ENCODE measurements around the gene ITPK1. TPM values are rescaled to one million over a fixed set of nuclear protein-coding genes. Genes with fewer than 3 reads are reported as not detected.

Gene ITPK1
- total RNA-seq, 1 donor from 2014 or later, result 43.0 TPM

- Mint-ChIP-seq H3K4me1 (peaks cover 47% of the 10 kb centered on the region), H3K36me3 (ENCODE audit: low read depth) (peaks cover 2% of the 10 kb centered on the region), H3K27ac (peak overlapping the region; percentile 7), H3K9me3 (no peaks in the 10 kb centered on the region), H3K27me3 (no peaks in the 10 kb centered on the region), H3K4me3 (no peak overlapping the region)
- intact Hi-C loops (cut with micrococcal nuclease), result no loop called here
- ChIA-PET POLR2A (interaction anchor here (1.1 kb wide), 1 partner anchor 28 kb away, joined by 3 read pairs; no protein-coding TSS in a partner anchor), CTCF (interaction anchor here (1.0 kb wide), 1 partner anchor 26 kb away, joined by 3 read pairs; no protein-coding TSS in a partner anchor)
- no peak for ATAC-seq (ENCODE audit: low read depth)
- no peak for TF ChIP-seq CTCF (IDR thresholded peaks at IDR 0.05)
- no peak for DNase-seq
These were observed 54.9 kb downstream of the ITPK1 start for GRCh38 chr14:93060841-93061240.

DNA sequence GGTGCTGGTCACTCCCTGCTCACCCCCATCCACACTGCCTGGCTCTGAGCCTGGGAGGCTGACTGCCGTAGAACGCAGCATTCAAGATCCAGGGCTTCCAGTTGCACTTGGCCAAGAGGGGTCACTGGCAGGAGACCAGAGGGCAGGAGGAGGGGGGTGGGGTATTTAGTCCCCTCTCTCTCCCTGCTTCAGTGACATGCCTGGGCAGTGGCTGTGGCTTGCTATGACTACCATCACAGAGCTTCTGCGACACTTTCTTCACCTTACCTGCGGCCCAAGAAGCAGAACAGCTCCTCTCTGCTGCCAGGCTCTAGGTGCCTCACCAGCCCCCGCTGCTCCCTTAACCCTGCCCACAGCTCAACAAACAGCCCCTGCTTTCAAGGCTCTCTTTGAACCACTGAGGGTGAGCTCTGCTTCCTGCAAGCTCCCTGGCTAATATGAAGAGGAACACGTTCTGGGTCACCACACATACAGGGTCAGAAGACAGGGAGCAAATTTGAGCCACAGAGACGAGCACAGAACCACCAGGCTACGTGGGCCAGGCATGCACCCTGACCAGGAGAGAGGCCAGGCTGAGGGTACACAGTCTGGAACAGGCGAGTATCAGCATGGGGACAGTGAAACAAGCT is 55.7 kb downstream of the ITPK1 start:
- peaks cover 5% of the 10 kb centered on the region for H3K36me3 Mint-ChIP-seq (ENCODE audit: low read depth)
- H3K27ac Mint-ChIP-seq, result peak overlapping the region; percentile 65
- ChIA-PET POLR2A (interaction anchor here (0.9 to 1.1 kb wide), 2 partner anchors 16 to 27 kb away, joined by 3 read pairs; no protein-coding TSS in a partner anchor), CTCF (interaction anchor here (1.0 kb wide), 1 partner anchor 25 kb away, joined by 3 read pairs; no protein-coding TSS in a partner anchor)
- no peak overlapping the region for H3K4me3 Mint-ChIP-seq
- H3K4me1 Mint-ChIP-seq, result peaks cover 38% of the 10 kb centered on the region
- no peaks in the 10 kb centered on the region for H3K27me3 Mint-ChIP-seq
- H3K9me3 Mint-ChIP-seq, result no peaks in the 10 kb centered on the region
- no peak for DNase-seq
- ATAC-seq (ENCODE audit: low read depth), result peak; percentile 37
- intact Hi-C loops (cut with micrococcal nuclease), result no loop called here
- no peak for TF ChIP-seq CTCF (IDR thresholded peaks at IDR 0.05)

GRCh38 chr14:93059260-93059659 is 56.5 kb downstream of the ITPK1 start:
- Mint-ChIP-seq H3K4me1 (peaks cover 32% of the 10 kb centered on the region), H3K9me3 (no peaks in the 10 kb centered on the region), H3K27ac (no peak overlapping the region), H3K36me3 (ENCODE audit: low read depth) (peaks cover 5% of the 10 kb centered on the region), H3K4me3 (no peak overlapping the region), H3K27me3 (no peaks in the 10 kb centered on the region)
- intact Hi-C loops (cut with micrococcal nuclease), result no loop called here
- ChIA-PET POLR2A (no interaction called here), CTCF (no interaction called here)
- DNase-seq (no peak), ATAC-seq (ENCODE audit: low read depth) (no peak)
- TF ChIP-seq CTCF (IDR thresholded peaks at IDR 0.05), result no peak

DNA sequence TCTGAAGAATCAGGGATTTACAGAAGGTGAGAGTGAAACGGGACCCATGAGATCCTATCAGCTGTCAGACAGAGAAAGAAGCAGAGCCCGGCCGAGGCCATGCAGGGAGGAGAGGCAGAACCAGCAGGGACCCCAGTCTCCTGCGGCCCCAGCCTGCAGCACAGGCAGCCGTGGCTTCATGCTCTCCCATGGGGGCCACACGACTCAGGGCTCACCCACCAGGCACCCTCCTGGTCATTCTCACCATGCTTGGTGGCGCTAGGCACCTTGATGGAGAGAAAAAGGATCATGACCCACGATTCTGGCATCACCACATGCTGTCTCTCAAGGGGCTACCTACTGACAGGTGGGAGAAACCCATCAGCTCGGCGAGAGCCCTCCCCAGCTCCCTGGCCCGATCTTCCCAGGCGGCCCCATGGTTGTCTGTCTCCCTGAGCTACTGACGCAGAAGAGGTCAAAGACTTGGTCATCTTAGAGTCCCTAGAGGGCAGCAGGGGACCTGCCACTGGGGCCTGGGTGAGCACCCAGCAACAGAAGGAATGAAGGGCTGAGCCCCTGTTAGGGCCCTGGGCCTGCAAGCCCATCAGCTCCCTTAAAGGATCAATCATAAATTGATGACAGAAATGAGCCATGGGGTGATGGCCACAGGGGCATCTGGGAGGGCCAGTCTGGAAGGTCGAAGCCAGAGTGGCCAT is 58.0 kb downstream of the ITPK1 start:
- no peak overlapping the region for H3K4me3 Mint-ChIP-seq
- peaks cover 41% of the 10 kb centered on the region for H3K4me1 Mint-ChIP-seq
- POLR2A ChIA-PET, result no interaction called here
- no peaks in the 10 kb centered on the region for H3K27me3 Mint-ChIP-seq
- CTCF ChIA-PET, result no interaction called here
- intact Hi-C loops (cut with micrococcal nuclease), result no loop called here
- TF ChIP-seq CTCF (IDR thresholded peaks at IDR 0.05), result no peak
- ATAC-seq (ENCODE audit: low read depth) (no peak), DNase-seq (no peak)
- peaks cover 7% of the 10 kb centered on the region for H3K36me3 Mint-ChIP-seq (ENCODE audit: low read depth)
- H3K9me3 Mint-ChIP-seq, result no peaks in the 10 kb centered on the region
- no peak overlapping the region for H3K27ac Mint-ChIP-seq

DNA sequence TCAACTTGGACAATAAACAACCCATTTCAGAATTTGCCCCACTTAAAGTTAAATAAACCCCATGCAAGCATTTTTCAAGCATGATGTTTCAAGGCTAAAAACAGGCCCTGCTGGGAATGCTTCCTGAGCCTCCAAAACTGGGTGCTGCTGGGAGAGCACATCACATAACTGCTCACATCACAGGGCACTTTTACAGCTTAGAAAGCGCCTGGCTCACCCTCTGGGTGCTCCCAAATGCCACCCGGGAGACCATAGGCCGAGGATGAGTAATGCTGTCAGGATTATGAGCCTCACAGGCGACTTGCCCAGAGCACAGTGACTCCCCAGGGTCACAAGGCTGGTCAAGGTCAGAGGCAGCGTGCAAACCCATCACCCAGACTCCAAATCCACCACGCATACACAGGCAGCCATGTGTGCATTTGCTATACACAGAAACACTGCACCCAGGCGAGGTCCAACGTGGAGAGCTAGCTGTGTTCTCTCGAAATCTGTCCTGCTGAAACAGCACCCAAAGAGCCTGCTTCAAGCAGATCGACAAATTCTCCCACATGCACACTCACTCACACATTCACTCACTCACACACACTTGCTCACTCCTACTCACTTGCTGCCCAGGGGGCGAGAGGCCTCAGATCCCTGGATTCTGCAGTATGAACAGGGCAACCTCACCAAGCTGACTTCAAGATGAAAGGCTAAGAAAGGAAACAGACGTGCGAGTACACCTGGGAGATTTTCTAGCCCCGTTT is 58.7 kb downstream of the ITPK1 start:
- CTCF ChIA-PET, result no interaction called here

More for the DNA sequence above, 58.7 kb downstream of the ITPK1 start:
- Mint-ChIP-seq H3K27ac (no peak overlapping the region), H3K27me3 (no peaks in the 10 kb centered on the region), H3K9me3 (no peaks in the 10 kb centered on the region), H3K36me3 (ENCODE audit: low read depth) (peaks cover 7% of the 10 kb centered on the region), H3K4me1 (peaks cover 37% of the 10 kb centered on the region), H3K4me3 (no peak overlapping the region)
- no peak for DNase-seq
- TF ChIP-seq CTCF (IDR thresholded peaks at IDR 0.05), result no peak
- POLR2A ChIA-PET, result no interaction called here
- ATAC-seq (ENCODE audit: low read depth), result no peak
- intact Hi-C loops (cut with micrococcal nuclease), result no loop called here

All from activated B cell treated with CpG ODN at 0.5 μM for 24 hours (primary cell).